WTC11 (cell line): ENCODE data around the gene PRDX2. TPM values are rescaled to one million over a fixed set of nuclear protein-coding genes. Genes with fewer than 3 reads are reported as not detected.

ENCODE experiments used
- EMX1 ChIP-seq: fragments of 250-450 bp; sonication (Bioruptor Pico); IDR thresholded peaks from 2 replicates; pipeline ENCODE4 v1.8.0; 2021; ENCODE audit warnings: mild to moderate bottlenecking
- ESRRA ChIP-seq: sonication (generic); formaldehyde crosslinking; IDR thresholded peaks from 2 replicates; pipeline ENCODE4 v1.8.1; 2022; ENCODE audit warnings: mild to moderate bottlenecking, missing genetic modification reagents, borderline replicate concordance
- HMGA2 ChIP-seq: fragments of 250-450 bp; sonication (Bioruptor Pico); IDR thresholded peaks from 2 replicates; pipeline ENCODE4 v1.4.0; 2021; ENCODE audit warnings: mild to moderate bottlenecking, moderate library complexity
- MXD4 ChIP-seq: fragments of 250-450 bp; sonication (Bioruptor Pico); IDR thresholded peaks from 2 replicates; pipeline ENCODE4 v1.8.0; 2021; ENCODE audit warnings: mild to moderate bottlenecking, moderate library complexity, borderline replicate concordance
- MYBL2 ChIP-seq: sonication (generic); formaldehyde crosslinking; IDR thresholded peaks from 2 replicates; pipeline ENCODE4 v1.8.1; 2023; ENCODE audit warnings: mild to moderate bottlenecking, moderate library complexity, missing genetic modification reagents
- SMAD3 ChIP-seq: sonication (generic); formaldehyde crosslinking; IDR thresholded peaks from 2 replicates; pipeline ENCODE4 v1.8.0; 2022; ENCODE audit warnings: missing genetic modification reagents, mild to moderate bottlenecking, borderline replicate concordance
- SP1 ChIP-seq: sonication (generic); formaldehyde crosslinking; conservative IDR thresholded peaks from 2 replicates; pipeline ENCODE4 v1.8.1; 2022; ENCODE audit warnings: missing genetic modification reagents
- TCF7 ChIP-seq: sonication (generic); formaldehyde crosslinking; IDR thresholded peaks from 2 replicates; pipeline ENCODE4 v1.8.0; 2022; ENCODE audit warnings: mild to moderate bottlenecking, low read depth, missing genetic modification reagents, moderate library complexity
- TEAD4 ChIP-seq: sonication (generic); formaldehyde crosslinking; IDR thresholded peaks from 2 replicates; pipeline ENCODE4 v1.8.0; 2022; ENCODE audit warnings: mild to moderate bottlenecking, missing genetic modification reagents
- ZBTB21 ChIP-seq: sonication (generic); formaldehyde crosslinking; IDR thresholded peaks from 2 replicates; pipeline ENCODE4 v1.8.1; 2023; ENCODE audit warnings: mild to moderate bottlenecking, missing genetic modification reagents, borderline replicate concordance
- ZNF138 ChIP-seq: sonication (generic); formaldehyde crosslinking; conservative IDR thresholded peaks from 2 replicates; pipeline ENCODE4 v1.8.1; 2022; ENCODE audit warnings: mild to moderate bottlenecking, moderate library complexity, missing genetic modification reagents
- total RNA-seq: library from RNA; stranded (reverse); gene quantifications from 3 replicates; pipeline ENCODE4 v1.2.3, GENCODE V29; 2021
- TF ChIP-seq, protein P1 (sequence below): sonication (generic); formaldehyde crosslinking; IDR thresholded peaks from 2 replicates; pipeline ENCODE4 v1.8.1; 2023; ENCODE audit warnings: mild to moderate bottlenecking, missing genetic modification reagents, moderate library complexity
- TF ChIP-seq, protein P2 (sequence below): fragments of 250-450 bp; sonication (Bioruptor Pico); IDR thresholded peaks from 2 replicates; pipeline ENCODE4 v1.9.0; 2021; ENCODE audit warnings: mild to moderate bottlenecking
- TF ChIP-seq, protein P3 (sequence below): sonication (generic); formaldehyde crosslinking; IDR thresholded peaks from 2 replicates; pipeline ENCODE4 v1.8.0; 2022; ENCODE audit warnings: mild to moderate bottlenecking, missing genetic modification reagents
- TF ChIP-seq, protein P4 (sequence below): sonication (generic); formaldehyde crosslinking; IDR thresholded peaks from 2 replicates; pipeline ENCODE4 v1.8.1; 2022; ENCODE audit warnings: missing genetic modification reagents, borderline replicate concordance
- TF ChIP-seq, protein P5 (sequence below): fragments of 250-450 bp; sonication (Bioruptor Pico); IDR thresholded peaks from 2 replicates; pipeline ENCODE4 v1.8.0; 2021; ENCODE audit warnings: mild to moderate bottlenecking
- TF ChIP-seq, protein P6 (sequence below): sonication (generic); formaldehyde crosslinking; IDR thresholded peaks from 2 replicates; pipeline ENCODE4 v1.8.0; 2022; ENCODE audit warnings: mild to moderate bottlenecking, missing genetic modification reagents
- TF ChIP-seq, protein P7 (sequence below): sonication (generic); formaldehyde crosslinking; IDR thresholded peaks from 2 replicates; pipeline ENCODE4 v1.8.0; 2022; ENCODE audit warnings: missing genetic modification reagents
- TF ChIP-seq, protein P8 (sequence below): sonication (generic); formaldehyde crosslinking; IDR thresholded peaks from 2 replicates; pipeline ENCODE4 v1.8.0; 2023; ENCODE audit warnings: missing genetic modification reagents, mild to moderate bottlenecking, borderline replicate concordance
- TF ChIP-seq, protein P9 (sequence below): sonication (generic); formaldehyde crosslinking; IDR thresholded peaks from 2 replicates; pipeline ENCODE4 v1.8.1; 2023; ENCODE audit warnings: mild to moderate bottlenecking, missing genetic modification reagents
- TF ChIP-seq, protein P10 (sequence below): sonication (generic); formaldehyde crosslinking; IDR thresholded peaks from 2 replicates; pipeline ENCODE4 v1.8.0; 2022; ENCODE audit warnings: mild to moderate bottlenecking, missing genetic modification reagents

PRDX2 gene
- total RNA-seq, 1 experiment from 2014 or later = 378 TPM

DNA sequence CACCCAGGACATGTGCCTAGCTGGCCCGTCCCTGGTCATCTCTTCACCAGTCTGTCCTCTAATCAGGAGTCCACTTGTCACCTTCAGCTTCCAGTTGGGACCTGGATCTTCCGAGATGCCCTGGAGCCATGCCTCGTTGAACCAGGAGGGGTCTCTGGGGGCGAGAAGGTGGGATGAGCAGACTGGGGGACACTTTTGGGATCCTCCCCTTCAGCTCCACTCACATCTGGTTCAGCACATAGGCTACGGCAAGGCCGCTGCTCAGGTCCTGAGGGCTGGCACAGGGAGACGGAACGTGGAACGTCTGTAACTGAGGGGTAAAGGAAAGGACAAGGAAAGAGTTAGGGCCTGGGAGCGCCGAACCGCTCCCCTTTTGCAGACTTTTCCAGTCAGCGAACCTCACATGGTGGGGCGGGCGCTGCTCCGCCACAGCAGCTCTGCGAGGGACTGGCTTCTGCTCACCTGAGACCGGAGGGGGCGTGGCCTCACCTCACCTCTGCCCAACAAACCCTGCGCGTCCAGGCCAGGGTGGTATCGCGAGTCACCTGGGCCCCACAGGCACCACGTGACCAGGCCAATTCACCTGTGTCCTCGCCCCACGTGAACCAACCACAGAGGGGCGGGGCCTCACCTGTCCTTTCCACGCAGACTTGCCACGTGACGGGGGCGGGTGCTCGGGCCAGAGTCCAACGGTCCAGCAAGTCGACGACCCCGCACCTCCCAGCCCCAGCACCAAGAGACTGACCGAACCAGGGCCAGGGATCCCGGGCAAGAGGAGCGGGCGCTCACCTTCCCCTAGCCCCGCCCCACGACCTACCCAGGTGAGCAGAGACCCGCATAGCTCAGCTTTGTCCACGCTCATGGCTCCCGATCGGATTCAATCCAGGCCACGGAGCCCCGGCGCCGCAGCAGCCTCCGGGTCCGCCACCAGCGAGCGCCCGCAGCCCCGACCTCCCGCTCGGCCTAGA, 26.7 kb downstream of the PRDX2 start, which contains the start of gene HOOK2 (continued):
- TF ChIP-seq, protein P1, sequence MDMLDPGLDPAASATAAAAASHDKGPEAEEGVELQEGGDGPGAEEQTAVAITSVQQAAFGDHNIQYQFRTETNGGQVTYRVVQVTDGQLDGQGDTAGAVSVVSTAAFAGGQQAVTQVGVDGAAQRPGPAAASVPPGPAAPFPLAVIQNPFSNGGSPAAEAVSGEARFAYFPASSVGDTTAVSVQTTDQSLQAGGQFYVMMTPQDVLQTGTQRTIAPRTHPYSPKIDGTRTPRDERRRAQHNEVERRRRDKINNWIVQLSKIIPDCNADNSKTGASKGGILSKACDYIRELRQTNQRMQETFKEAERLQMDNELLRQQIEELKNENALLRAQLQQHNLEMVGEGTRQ (CRISPR knock-in tag) = peak; percentile 99
- TF ChIP-seq SMAD3 (CRISPR knock-in tag) (no peak), HMGA2 (no peak), SP1 (CRISPR knock-in tag) (peak; percentile 73; the same call in 1 of the 2 replicates), TCF7 (0 out of 2 replicates have a peak, but pooled peaks have one; percentile 32), MXD4 (CRISPR knock-in tag) (no peak), ZBTB21 (0 out of 2 replicates have a peak, but pooled peaks have one; percentile 11), TEAD4 (CRISPR knock-in tag) (no peak), MYBL2 (peak; percentile 84; the same call in 1 of the 2 replicates), ESRRA (CRISPR knock-in tag) (no peak), ZNF138 (CRISPR knock-in tag) (no peak), EMX1 (CRISPR knock-in tag) (no peak)
- TF ChIP-seq, protein P2, sequence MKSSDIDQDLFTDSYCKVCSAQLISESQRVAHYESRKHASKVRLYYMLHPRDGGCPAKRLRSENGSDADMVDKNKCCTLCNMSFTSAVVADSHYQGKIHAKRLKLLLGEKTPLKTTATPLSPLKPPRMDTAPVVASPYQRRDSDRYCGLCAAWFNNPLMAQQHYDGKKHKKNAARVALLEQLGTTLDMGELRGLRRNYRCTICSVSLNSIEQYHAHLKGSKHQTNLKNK (CRISPR knock-in tag) = no peak
- TF ChIP-seq, protein P3, sequence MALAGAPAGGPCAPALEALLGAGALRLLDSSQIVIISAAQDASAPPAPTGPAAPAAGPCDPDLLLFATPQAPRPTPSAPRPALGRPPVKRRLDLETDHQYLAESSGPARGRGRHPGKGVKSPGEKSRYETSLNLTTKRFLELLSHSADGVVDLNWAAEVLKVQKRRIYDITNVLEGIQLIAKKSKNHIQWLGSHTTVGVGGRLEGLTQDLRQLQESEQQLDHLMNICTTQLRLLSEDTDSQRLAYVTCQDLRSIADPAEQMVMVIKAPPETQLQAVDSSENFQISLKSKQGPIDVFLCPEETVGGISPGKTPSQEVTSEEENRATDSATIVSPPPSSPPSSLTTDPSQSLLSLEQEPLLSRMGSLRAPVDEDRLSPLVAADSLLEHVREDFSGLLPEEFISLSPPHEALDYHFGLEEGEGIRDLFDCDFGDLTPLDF (CRISPR knock-in tag) = no peak
- TF ChIP-seq, protein P4, sequence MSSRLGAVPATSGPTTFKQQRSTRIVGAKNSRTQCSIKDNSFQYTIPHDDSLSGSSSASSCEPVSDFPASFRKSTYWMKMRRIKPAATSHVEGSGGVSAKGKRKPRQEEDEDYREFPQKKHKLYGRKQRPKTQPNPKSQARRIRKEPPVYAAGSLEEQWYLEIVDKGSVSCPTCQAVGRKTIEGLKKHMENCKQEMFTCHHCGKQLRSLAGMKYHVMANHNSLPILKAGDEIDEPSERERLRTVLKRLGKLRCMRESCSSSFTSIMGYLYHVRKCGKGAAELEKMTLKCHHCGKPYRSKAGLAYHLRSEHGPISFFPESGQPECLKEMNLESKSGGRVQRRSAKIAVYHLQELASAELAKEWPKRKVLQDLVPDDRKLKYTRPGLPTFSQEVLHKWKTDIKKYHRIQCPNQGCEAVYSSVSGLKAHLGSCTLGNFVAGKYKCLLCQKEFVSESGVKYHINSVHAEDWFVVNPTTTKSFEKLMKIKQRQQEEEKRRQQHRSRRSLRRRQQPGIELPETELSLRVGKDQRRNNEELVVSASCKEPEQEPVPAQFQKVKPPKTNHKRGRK (CRISPR knock-in tag) = no peak
- TF ChIP-seq, protein P5, sequence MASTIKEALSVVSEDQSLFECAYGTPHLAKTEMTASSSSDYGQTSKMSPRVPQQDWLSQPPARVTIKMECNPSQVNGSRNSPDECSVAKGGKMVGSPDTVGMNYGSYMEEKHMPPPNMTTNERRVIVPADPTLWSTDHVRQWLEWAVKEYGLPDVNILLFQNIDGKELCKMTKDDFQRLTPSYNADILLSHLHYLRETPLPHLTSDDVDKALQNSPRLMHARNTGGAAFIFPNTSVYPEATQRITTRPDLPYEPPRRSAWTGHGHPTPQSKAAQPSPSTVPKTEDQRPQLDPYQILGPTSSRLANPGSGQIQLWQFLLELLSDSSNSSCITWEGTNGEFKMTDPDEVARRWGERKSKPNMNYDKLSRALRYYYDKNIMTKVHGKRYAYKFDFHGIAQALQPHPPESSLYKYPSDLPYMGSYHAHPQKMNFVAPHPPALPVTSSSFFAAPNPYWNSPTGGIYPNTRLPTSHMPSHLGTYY (CRISPR knock-in tag) = no peak
- TF ChIP-seq, protein P6, sequence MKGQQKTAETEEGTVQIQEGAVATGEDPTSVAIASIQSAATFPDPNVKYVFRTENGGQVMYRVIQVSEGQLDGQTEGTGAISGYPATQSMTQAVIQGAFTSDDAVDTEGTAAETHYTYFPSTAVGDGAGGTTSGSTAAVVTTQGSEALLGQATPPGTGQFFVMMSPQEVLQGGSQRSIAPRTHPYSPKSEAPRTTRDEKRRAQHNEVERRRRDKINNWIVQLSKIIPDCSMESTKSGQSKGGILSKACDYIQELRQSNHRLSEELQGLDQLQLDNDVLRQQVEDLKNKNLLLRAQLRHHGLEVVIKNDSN (CRISPR knock-in tag) = peak; percentile 99
- TF ChIP-seq, protein P7, sequence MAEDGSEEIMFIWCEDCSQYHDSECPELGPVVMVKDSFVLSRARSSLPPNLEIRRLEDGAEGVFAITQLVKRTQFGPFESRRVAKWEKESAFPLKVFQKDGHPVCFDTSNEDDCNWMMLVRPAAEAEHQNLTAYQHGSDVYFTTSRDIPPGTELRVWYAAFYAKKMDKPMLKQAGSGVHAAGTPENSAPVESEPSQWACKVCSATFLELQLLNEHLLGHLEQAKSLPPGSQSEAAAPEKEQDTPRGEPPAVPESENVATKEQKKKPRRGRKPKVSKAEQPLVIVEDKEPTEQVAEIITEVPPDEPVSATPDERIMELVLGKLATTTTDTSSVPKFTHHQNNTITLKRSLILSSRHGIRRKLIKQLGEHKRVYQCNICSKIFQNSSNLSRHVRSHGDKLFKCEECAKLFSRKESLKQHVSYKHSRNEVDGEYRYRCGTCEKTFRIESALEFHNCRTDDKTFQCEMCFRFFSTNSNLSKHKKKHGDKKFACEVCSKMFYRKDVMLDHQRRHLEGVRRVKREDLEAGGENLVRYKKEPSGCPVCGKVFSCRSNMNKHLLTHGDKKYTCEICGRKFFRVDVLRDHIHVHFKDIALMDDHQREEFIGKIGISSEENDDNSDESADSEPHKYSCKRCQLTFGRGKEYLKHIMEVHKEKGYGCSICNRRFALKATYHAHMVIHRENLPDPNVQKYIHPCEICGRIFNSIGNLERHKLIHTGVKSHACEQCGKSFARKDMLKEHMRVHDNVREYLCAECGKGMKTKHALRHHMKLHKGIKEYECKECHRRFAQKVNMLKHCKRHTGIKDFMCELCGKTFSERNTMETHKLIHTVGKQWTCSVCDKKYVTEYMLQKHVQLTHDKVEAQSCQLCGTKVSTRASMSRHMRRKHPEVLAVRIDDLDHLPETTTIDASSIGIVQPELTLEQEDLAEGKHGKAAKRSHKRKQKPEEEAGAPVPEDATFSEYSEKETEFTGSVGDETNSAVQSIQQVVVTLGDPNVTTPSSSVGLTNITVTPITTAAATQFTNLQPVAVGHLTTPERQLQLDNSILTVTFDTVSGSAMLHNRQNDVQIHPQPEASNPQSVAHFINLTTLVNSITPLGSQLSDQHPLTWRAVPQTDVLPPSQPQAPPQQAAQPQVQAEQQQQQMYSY = no peak
- TF ChIP-seq, protein P8, sequence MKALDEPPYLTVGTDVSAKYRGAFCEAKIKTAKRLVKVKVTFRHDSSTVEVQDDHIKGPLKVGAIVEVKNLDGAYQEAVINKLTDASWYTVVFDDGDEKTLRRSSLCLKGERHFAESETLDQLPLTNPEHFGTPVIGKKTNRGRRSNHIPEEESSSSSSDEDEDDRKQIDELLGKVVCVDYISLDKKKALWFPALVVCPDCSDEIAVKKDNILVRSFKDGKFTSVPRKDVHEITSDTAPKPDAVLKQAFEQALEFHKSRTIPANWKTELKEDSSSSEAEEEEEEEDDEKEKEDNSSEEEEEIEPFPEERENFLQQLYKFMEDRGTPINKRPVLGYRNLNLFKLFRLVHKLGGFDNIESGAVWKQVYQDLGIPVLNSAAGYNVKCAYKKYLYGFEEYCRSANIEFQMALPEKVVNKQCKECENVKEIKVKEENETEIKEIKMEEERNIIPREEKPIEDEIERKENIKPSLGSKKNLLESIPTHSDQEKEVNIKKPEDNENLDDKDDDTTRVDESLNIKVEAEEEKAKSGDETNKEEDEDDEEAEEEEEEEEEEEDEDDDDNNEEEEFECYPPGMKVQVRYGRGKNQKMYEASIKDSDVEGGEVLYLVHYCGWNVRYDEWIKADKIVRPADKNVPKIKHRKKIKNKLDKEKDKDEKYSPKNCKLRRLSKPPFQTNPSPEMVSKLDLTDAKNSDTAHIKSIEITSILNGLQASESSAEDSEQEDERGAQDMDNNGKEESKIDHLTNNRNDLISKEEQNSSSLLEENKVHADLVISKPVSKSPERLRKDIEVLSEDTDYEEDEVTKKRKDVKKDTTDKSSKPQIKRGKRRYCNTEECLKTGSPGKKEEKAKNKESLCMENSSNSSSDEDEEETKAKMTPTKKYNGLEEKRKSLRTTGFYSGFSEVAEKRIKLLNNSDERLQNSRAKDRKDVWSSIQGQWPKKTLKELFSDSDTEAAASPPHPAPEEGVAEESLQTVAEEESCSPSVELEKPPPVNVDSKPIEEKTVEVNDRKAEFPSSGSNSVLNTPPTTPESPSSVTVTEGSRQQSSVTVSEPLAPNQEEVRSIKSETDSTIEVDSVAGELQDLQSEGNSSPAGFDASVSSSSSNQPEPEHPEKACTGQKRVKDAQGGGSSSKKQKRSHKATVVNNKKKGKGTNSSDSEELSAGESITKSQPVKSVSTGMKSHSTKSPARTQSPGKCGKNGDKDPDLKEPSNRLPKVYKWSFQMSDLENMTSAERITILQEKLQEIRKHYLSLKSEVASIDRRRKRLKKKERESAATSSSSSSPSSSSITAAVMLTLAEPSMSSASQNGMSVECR = peak; percentile 62; the same call in 1 of the 2 replicates
- TF ChIP-seq, protein P9, sequence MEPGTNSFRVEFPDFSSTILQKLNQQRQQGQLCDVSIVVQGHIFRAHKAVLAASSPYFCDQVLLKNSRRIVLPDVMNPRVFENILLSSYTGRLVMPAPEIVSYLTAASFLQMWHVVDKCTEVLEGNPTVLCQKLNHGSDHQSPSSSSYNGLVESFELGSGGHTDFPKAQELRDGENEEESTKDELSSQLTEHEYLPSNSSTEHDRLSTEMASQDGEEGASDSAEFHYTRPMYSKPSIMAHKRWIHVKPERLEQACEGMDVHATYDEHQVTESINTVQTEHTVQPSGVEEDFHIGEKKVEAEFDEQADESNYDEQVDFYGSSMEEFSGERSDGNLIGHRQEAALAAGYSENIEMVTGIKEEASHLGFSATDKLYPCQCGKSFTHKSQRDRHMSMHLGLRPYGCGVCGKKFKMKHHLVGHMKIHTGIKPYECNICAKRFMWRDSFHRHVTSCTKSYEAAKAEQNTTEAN (CRISPR knock-in tag) = no peak
- TF ChIP-seq, protein P10, sequence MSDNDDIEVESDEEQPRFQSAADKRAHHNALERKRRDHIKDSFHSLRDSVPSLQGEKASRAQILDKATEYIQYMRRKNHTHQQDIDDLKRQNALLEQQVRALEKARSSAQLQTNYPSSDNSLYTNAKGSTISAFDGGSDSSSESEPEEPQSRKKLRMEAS (CRISPR knock-in tag) = peak; percentile 93
